Right atrium auricular region (tissue), 2 donors: ENCODE data around the gene INPP4B. TPM values are rescaled to one million over a fixed set of nuclear protein-coding genes. Genes with fewer than 3 reads are reported as not detected.
A peak's percentile ranks its signal among the peaks of the same experiment; 100 is the strongest.

Experiments used
- DNase-seq: peaks from one replicate; pipeline ENCODE4 v3.0.0-alpha.2; 2019; ENCODE audit warnings: low spot score
- H3K27ac ChIP-seq, 2 donors: fragments of 200-600 bp; sonication (generic); 1 replicate in 1 of 2; 2 replicates in 1 of 2; pipeline ENCODE4 v1.5.1; 2016 to 2019
- H3K27me3 ChIP-seq, 2 donors: fragments of 200-600 bp; sonication (generic); one replicate each; pipeline versions ENCODE4 v1.5.1 to v1.6.0; 2017 to 2019
- H3K36me3 ChIP-seq: fragments of 200-600 bp; sonication (generic); one replicate; pipeline ENCODE4 v1.5.1; 2016
- H3K4me1 ChIP-seq, 2 donors: fragments of 200-600 bp; sonication (generic); one replicate each; pipeline versions ENCODE4 v1.5.1 to v1.6.0; 2017 to 2019
- H3K4me3 ChIP-seq, 2 donors: fragments of 200-600 bp; sonication (generic); 1 replicate in 1 of 2; 2 replicates in 1 of 2; pipeline ENCODE4 v1.5.1; 2017 to 2019; ENCODE audit warnings: mild to moderate bottlenecking in 1 of 2, moderate library complexity in 1 of 2
- H3K9me3 ChIP-seq, 2 donors: fragments of 200-600 bp; sonication (generic); one replicate each; pipeline ENCODE4 v1.5.1; 2019
- total RNA-seq, 2 donors: library from RNA; depleted of rRNA; stranded (reverse); fragments of >200 nt; gene quantifications; one replicate each; pipeline ENCODE4 v1.1.0, GENCODE V29; 2016
- TF ChIP-seq, protein P1 (sequence below), 2 donors: fragments of 200-600 bp; sonication (generic); IDR thresholded peaks; one replicate each; pipeline ENCODE4 v1.5.1; 2019; ENCODE audit warnings: antibody characterized with exemption in 2 of 2

Gene INPP4B
- total RNA-seq, 2 donors from 2014 or later = 14.8 to 15.3 TPM

DNA sequence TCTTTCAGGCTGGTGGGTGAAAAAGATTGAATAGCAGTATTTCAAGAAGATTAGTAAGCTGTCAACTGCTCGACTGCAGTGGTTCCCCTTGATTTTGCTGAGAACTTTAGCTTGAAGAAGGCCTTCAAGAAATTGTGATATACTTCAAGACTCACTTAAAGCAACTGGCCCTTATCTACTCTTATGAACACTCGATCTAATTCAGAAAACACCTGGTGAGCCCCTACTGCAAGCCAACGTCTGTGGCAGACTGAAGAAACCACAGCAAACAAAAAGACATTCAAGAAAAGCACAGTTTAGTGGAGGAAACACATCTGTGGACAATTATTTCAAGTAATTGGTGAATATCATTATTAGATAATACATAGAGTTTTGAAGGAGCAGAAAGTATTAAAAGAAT lies 119.0 kb downstream of the INPP4B start:
- no peaks in the 10 kb centered on the region for H3K36me3 ChIP-seq
- no peak overlapping the region for H3K27ac ChIP-seq
- H3K4me1 ChIP-seq = no peaks in the 10 kb centered on the region
- no peaks in the 10 kb centered on the region for H3K27me3 ChIP-seq
- DNase-seq = no peak
- no peak overlapping the region for H3K4me3 ChIP-seq
- no peaks in the 10 kb centered on the region for H3K9me3 ChIP-seq
- TF ChIP-seq, protein P1, sequence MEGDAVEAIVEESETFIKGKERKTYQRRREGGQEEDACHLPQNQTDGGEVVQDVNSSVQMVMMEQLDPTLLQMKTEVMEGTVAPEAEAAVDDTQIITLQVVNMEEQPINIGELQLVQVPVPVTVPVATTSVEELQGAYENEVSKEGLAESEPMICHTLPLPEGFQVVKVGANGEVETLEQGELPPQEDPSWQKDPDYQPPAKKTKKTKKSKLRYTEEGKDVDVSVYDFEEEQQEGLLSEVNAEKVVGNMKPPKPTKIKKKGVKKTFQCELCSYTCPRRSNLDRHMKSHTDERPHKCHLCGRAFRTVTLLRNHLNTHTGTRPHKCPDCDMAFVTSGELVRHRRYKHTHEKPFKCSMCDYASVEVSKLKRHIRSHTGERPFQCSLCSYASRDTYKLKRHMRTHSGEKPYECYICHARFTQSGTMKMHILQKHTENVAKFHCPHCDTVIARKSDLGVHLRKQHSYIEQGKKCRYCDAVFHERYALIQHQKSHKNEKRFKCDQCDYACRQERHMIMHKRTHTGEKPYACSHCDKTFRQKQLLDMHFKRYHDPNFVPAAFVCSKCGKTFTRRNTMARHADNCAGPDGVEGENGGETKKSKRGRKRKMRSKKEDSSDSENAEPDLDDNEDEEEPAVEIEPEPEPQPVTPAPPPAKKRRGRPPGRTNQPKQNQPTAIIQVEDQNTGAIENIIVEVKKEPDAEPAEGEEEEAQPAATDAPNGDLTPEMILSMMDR (IDR thresholded peaks at IDR 0.05) = no peak

DNA sequence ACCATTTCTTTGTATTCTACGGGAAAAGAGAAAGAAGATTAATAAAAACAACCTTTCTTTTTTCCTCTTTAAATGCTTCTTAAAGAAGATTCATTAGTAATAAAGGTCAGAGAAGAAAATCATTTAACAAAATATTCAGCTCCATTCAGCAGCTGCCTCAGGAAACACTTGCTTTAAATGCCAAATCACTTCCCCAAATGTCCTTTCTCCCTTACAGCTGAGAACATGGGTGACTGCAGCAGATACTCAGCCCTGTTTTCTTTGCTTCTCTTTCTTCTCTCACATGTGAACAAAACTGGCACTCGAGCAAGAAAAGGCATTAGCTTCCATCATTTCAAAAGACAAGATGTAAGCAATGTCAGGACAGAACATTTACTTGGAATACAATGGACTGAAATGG lies 120.2 kb downstream of the INPP4B start:
- H3K4me1 ChIP-seq = no peaks in the 10 kb centered on the region
- no peaks in the 10 kb centered on the region for H3K9me3 ChIP-seq
- no peak overlapping the region for H3K4me3 ChIP-seq
- no peaks in the 10 kb centered on the region for H3K36me3 ChIP-seq
- TF ChIP-seq, protein P1 (IDR thresholded peaks at IDR 0.05) = no peak
- DNase-seq = no peak
- no peaks in the 10 kb centered on the region for H3K27me3 ChIP-seq
- no peak overlapping the region for H3K27ac ChIP-seq

DNA sequence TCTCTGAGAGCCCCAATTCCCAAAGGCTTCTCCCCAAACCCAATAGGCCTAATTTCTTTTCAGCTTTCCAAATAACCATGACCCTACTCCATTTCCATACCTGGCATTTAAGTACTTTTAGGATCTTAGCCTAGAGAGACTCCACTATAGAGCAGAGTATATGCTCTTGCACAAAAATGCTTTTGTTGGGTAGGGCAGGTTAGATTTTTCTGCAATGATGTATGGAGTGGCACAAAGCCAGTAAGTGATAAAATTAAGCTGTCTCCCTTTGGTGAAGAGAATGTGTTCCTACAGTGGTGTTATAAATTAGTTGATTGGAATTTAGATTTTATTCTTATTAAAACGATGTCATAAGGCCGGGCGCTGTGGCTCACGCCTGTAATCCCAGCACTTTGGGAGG lies 124.9 kb downstream of the INPP4B start:
- no peaks in the 10 kb centered on the region for H3K36me3 ChIP-seq
- no peak overlapping the region for H3K4me3 ChIP-seq
- no peak overlapping the region for H3K27ac ChIP-seq
- DNase-seq = no peak
- no peaks in the 10 kb centered on the region for H3K27me3 ChIP-seq
- H3K4me1 ChIP-seq = no peaks in the 10 kb centered on the region
- TF ChIP-seq, protein P1 (IDR thresholded peaks at IDR 0.05) = no peak
- H3K9me3 ChIP-seq = no peaks in the 10 kb centered on the region

DNA sequence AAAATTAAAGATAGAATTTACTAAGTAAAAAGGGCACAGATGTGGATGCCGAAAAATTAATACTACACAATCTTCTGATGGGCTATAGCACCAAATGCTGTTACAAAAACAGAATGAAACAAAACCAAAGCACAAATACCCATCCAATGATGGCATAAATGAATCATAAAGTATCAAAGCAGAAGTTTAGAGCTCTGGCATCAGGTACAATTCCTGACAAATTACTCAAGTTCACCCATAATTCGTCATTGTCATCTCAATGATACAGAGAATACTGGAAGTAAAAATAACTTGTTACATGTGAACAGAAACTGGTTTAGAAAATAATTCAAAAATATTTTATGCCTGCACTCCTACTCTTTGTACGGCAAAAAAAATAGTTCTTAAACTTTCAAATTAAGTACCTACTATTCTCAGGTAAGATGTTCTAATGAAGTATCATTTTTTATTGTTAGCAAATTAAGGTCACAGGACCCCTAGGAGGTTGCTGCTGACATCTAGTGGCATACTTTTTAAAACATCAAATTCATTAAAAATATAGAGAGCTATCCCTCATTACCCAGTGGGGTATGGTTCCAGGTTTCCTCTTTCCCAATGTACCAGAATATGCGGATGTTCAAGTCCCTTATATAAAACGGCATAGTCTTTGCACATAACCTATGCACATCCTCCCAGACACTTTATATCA lies 126.1 kb downstream of the INPP4B start:
- Histone ChIP-seq H3K9me3 (no peaks in the 10 kb centered on the region), H3K4me1 (no peaks in the 10 kb centered on the region), H3K36me3 (no peaks in the 10 kb centered on the region), H3K27me3 (no peaks in the 10 kb centered on the region), H3K4me3 (no peak overlapping the region), H3K27ac (no peak overlapping the region)
- no peak for DNase-seq
- TF ChIP-seq, protein P1 (IDR thresholded peaks at IDR 0.05) = peak in 1 of 2 donors; percentile 64

DNA sequence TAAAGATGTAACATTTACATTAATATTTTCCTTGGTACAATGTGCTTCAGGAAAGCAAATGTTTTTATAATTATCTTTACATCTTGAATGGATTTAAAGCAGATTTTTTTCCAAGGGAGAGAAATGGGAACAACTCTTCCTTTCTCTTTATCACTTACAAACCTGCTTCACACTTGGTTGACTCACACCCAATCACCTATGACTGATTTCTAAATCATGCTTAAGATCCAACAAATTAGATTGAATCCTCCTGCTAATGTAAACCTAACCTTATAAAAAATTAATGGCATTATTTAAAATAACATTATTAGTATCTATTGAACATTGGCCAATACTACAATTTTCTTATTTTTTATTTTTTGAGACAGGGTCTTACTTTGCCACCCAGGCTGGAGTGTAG lies 127.1 kb downstream of the INPP4B start:
- Histone ChIP-seq H3K36me3 (no peaks in the 10 kb centered on the region), H3K27me3 (no peaks in the 10 kb centered on the region), H3K27ac (no peak overlapping the region), H3K4me3 (no peak overlapping the region), H3K9me3 (no peaks in the 10 kb centered on the region), H3K4me1 (no peaks in the 10 kb centered on the region)
- TF ChIP-seq, protein P1 (IDR thresholded peaks at IDR 0.05) = no peak
- no peak for DNase-seq

DNA sequence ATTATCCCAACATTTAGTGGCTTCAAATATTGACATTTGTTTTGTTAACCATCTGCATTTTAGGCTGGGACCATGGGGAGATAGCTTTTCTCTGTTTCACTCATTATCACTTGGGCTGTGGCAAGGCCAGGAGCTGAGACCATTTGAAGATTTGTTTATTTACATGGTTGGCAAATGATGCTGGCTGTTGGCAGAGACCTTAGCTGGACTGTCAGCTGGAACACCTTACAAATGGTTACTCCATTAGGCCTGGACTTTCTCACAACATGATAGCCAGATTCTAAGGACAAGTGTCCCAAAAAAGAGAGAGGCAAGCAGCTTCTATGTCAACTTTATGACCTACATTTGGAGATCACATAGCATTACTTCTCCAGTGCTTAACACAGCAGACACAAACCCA lies 130.4 kb downstream of the INPP4B start:
- no peaks in the 10 kb centered on the region for H3K36me3 ChIP-seq

More for the DNA sequence above, 130.4 kb downstream of the INPP4B start:
- no peaks in the 10 kb centered on the region for H3K4me1 ChIP-seq
- TF ChIP-seq, protein P1 (IDR thresholded peaks at IDR 0.05) = no peak
- H3K9me3 ChIP-seq = no peaks in the 10 kb centered on the region
- no peaks in the 10 kb centered on the region for H3K27me3 ChIP-seq
- no peak for DNase-seq
- no peak overlapping the region for H3K4me3 ChIP-seq
- H3K27ac ChIP-seq = no peak overlapping the region
